22Rv1 (cell line): ENCODE results near the gene NIPSNAP2.

Source experiments
- ZFX ChIP-seq: fragments of 450-650 bp; IDR thresholded peaks from 2 replicates; pipeline ENCODE4 v1.6.1; 2017; ENCODE audit warnings: antibody characterized with exemption, borderline replicate concordance
- TF ChIP-seq, protein P1 (sequence below): fragments of 450-650 bp; IDR thresholded peaks from 2 replicates; pipeline ENCODE4 v1.5.1; 2017; ENCODE audit warnings: mild to moderate bottlenecking

GRCh38 chr7:55980266-55980665 is 15.9 kb downstream of the NIPSNAP2 start:
- TF ChIP-seq, protein P1, sequence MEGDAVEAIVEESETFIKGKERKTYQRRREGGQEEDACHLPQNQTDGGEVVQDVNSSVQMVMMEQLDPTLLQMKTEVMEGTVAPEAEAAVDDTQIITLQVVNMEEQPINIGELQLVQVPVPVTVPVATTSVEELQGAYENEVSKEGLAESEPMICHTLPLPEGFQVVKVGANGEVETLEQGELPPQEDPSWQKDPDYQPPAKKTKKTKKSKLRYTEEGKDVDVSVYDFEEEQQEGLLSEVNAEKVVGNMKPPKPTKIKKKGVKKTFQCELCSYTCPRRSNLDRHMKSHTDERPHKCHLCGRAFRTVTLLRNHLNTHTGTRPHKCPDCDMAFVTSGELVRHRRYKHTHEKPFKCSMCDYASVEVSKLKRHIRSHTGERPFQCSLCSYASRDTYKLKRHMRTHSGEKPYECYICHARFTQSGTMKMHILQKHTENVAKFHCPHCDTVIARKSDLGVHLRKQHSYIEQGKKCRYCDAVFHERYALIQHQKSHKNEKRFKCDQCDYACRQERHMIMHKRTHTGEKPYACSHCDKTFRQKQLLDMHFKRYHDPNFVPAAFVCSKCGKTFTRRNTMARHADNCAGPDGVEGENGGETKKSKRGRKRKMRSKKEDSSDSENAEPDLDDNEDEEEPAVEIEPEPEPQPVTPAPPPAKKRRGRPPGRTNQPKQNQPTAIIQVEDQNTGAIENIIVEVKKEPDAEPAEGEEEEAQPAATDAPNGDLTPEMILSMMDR = no peak
- TF ChIP-seq ZFX = no peak
